Measurements from ENCODE around the gene ARMH4.

Gene ARMH4

DNA sequence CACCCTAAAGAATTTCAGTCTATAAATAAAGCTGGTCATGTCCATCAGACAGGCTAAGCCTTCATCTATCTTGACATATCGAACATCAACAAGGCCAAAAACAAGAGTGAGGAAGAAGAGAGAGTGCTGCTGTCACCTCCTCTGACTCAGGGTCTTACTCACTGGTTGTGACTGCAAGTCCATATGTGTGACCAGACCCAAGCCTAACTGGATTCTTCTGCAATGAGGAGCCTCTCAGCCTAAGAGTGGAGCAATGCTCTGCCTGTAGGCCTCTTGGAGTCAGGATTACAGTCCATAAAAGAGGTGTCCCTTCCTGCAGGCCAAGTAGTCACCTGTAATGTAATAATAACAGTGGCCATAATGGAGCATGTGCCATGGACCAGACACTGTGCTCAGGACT lies 165.0 kb downstream of the ARMH4 start:
- Mint-ChIP-seq H3K4me1 (no peaks in the 10 kb centered on the region), H3K9me3 (no peaks in the 10 kb centered on the region), H3K36me3 (no peaks in the 10 kb centered on the region), H3K4me3 (no peak overlapping the region), H3K27ac (no peak overlapping the region), H3K27me3 (peaks cover 15% of the 10 kb centered on the region)
- no peak for ATAC-seq

DNA sequence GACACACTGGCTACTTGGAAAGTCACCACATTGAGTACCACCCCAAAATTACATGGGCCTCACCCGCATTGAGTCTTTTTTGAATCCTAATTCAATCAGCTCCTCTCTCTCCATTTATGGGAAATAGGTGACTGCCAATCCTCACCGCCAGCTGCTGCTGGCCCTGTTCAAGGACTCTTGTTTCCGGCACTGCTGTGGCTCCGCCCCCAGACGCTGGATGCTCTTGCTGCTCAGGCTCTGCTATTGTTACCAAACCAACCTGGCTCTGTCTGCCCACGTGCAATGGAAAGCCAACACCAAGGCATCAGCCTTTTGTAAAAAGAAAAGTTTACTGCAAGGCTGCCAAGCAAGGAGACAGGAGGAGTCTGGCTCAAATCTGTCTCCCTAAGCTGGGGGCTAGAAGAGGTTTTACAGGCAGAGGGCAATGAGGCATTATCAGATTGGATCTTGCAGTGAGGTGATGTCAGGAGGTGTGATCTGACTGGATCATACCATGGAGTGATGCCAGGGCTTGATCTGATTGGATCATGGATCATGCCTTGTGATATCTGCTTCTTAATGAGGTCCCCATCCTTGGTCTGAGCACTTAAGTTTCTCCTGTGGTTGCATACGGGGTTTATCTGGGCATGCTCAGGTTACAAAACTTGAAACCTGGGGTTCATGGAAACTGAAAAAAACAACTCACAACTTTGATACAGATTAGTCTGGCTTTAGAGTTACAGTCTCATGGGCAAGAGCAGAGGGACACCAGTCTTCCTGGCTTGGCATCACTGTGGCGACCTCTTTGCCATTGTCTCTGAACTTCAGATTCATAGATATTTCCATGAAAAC lies 169.0 kb downstream of the ARMH4 start:
- Mint-ChIP-seq H3K27me3 (peaks cover 8% of the 10 kb centered on the region), H3K9me3 (no peaks in the 10 kb centered on the region), H3K4me3 (no peak overlapping the region), H3K36me3 (no peaks in the 10 kb centered on the region), H3K27ac (no peak overlapping the region), H3K4me1 (no peaks in the 10 kb centered on the region)
- no peak for ATAC-seq

DNA sequence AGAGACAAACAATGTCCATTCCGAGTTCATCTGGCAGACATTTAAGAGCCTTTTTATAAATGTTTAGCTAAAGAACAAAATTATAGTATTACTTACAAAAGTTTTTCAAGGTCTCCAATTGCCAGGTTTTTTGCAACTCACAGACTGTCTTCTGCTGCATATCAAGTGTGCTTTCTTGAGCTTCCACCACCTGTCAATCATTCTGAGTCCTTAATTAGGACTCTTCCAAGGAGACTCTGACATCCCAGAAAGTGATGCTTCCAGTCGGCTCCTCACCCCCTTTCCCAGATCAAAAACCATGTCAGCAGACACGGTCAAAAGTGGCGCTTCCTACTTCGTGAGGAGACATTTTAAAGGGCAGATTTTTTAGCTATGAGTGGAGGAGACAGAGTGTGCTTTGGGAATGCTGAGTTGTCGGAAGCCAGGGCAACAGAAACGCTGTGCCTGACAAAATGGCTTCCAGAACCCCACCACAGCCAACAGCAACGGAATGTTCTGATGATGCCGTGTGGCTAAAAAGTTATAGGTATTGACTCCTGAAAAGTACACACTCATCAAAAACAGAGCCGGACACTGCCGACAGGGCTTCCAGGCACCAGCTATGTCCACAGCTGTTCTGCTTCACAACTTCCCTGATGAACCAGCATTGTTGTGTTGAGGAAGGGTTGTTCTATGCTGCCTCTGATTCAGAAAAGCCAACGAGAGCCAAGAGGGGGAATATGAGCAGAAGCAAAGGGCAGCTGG lies 170.0 kb downstream of the ARMH4 start:
- H3K4me3 Mint-ChIP-seq = no peak overlapping the region
- H3K4me1 Mint-ChIP-seq = no peaks in the 10 kb centered on the region
- H3K36me3 Mint-ChIP-seq = no peaks in the 10 kb centered on the region
- no peak for ATAC-seq
- H3K27ac Mint-ChIP-seq = no peak overlapping the region
- no peaks in the 10 kb centered on the region for H3K9me3 Mint-ChIP-seq
- H3K27me3 Mint-ChIP-seq = peaks cover 8% of the 10 kb centered on the region

DNA sequence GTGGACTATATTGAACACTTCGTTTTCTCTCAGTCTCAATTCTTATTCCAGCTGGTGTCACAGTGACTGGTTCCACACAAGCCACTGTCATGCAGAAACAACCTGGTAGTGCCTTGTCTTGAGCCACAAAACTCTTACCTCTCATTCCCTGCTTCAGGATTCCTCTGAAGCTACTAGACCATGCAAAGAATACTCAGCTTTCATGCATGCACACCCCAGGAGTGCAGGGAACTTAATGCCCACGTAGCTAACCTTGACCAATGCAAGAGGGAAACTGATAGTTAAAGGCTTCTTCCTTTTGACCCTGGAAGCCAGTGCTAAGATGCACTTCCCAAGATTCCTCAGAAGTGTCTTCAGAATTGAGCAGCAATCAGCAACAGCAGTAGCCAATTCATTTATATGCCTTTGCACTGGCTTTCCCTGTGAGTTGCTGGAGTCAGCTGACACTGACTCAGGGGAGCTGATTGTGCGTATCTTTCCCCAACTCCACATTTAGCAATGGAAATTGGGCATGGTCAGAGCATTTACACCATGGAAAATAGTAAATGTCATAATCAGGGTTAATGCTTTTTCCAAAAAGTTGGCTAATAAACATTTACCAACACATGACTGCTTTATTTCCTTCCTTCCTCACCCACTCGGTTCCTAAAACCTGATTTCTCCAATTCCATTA lies 172.5 kb downstream of the ARMH4 start:
- H3K4me3 Mint-ChIP-seq = no peak overlapping the region
- no peak overlapping the region for H3K27ac Mint-ChIP-seq
- H3K36me3 Mint-ChIP-seq = no peaks in the 10 kb centered on the region
- no peaks in the 10 kb centered on the region for H3K9me3 Mint-ChIP-seq
- peaks cover 8% of the 10 kb centered on the region for H3K27me3 Mint-ChIP-seq
- no peak for ATAC-seq
- H3K4me1 Mint-ChIP-seq = no peaks in the 10 kb centered on the region

DNA sequence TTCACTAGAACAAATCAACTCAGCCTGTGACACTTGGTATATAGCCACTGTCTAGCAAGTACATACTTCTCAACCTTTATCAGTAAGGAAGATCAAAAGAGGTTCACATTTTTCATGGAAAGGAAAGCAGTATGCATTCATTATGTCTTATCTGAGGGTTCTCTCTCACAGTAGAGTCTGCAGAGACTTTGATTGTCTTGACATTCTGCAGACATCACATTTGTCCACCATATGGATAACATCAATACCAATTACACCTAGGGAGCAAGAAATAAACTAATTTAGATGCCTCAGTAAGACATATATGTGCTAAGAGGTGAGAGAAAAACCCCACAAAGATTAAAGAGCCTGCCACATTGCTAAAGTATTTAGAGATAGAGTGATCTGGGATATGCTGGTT lies 175.3 kb downstream of the ARMH4 start:
- H3K4me3 Mint-ChIP-seq = no peak overlapping the region
- H3K27ac Mint-ChIP-seq = no peak overlapping the region
- no peaks in the 10 kb centered on the region for H3K27me3 Mint-ChIP-seq
- no peaks in the 10 kb centered on the region for H3K36me3 Mint-ChIP-seq
- H3K4me1 Mint-ChIP-seq = no peaks in the 10 kb centered on the region
- H3K9me3 Mint-ChIP-seq = no peaks in the 10 kb centered on the region
- no peak for ATAC-seq

DNA sequence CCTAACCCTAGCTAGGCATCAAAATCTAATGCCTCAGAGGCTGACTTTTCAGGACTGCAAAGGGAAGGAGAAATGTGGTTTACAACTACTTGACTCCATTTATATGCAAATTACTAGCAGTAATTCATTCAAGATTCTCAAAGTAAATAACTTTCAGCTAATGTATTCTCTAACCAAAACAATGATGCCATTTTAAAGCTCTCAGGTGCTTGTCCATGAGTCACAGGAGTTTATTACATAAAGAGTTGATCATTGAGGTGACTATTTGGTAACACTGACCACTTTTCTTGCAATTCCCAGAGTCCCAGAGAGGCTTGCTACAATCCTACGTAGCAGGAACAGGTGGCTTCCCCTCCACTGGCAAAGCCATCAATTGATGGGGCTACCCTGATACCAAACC lies 177.1 kb downstream of the ARMH4 start:
- ATAC-seq = no peak
- no peaks in the 10 kb centered on the region for H3K9me3 Mint-ChIP-seq

DNA sequence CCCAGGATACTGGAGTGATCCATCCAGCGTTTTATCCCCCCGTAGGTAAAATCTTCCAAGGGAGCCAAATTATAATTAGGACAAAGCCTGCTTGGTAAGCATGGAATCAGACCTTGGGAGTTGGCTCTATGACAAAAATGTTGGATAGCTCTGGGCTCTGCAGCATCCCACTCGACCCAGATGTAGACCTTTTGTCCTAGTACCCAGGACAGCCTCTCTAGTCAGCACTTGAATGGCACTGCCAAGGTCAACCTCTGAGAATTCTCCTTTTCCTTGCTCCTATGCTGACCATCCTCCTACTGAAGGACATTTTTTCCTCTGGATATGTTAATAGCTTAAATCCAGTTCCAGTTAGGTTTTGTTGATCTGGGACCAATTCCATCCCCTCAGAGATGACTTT lies 181.4 kb downstream of the ARMH4 start:
- Mint-ChIP-seq H3K36me3 (no peaks in the 10 kb centered on the region), H3K9me3 (no peaks in the 10 kb centered on the region), H3K27me3 (no peaks in the 10 kb centered on the region), H3K4me1 (no peaks in the 10 kb centered on the region), H3K27ac (no peak overlapping the region), H3K4me3 (no peak overlapping the region)
- ATAC-seq = no peak

More for the DNA sequence above, 177.1 kb downstream of the ARMH4 start:
- no peaks in the 10 kb centered on the region for H3K36me3 Mint-ChIP-seq
- no peaks in the 10 kb centered on the region for H3K4me1 Mint-ChIP-seq
- H3K27ac Mint-ChIP-seq = no peak overlapping the region
- no peaks in the 10 kb centered on the region for H3K27me3 Mint-ChIP-seq
- no peak overlapping the region for H3K4me3 Mint-ChIP-seq

DNA sequence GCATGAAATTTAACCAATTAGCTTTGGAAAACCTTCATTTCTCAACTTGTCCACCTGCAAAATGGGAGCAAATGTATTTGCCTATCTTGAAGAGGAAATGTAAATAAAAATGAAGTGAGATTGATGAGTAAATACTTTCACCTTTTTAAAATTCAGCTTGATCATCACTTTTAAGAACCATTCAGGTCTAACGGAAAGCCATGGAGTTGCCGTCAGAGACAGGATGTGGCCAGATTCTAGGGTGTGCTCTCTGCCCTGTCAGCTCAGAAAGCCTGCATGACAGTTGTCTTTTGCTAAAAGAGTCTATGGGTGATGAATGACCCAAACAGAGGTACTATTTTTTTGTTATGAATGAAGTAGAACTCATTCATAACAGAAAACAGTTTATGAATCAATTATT lies 181.8 kb downstream of the ARMH4 start:
- Mint-ChIP-seq H3K4me1 (no peaks in the 10 kb centered on the region), H3K27ac (no peak overlapping the region), H3K27me3 (no peaks in the 10 kb centered on the region), H3K9me3 (no peaks in the 10 kb centered on the region), H3K36me3 (no peaks in the 10 kb centered on the region), H3K4me3 (no peak overlapping the region)
- ATAC-seq = no peak

DNA sequence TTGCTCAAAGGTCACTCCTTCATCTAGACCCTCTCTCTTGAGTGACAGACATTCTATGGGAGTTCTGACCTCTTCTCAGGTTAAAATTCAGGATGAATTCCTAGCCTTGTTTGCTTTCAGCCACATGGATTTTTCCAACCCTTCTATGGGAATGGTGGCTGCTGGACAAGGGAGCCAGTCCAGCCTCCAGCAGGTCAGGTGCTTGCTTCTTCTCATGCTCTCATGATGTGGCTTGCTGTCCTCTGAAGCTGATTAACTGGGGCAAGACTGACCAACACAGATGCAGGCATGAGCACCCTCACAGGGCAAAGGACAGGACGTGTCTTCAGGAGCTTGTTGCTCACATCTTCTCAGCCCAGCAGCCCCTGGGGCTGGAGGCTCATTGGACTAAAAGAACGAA lies 188.9 kb downstream of the ARMH4 start:
- H3K4me1 Mint-ChIP-seq = no peaks in the 10 kb centered on the region
- no peak for ATAC-seq
- no peaks in the 10 kb centered on the region for H3K9me3 Mint-ChIP-seq
- no peak overlapping the region for H3K27ac Mint-ChIP-seq
- no peak overlapping the region for H3K4me3 Mint-ChIP-seq
- H3K27me3 Mint-ChIP-seq = no peaks in the 10 kb centered on the region
- H3K36me3 Mint-ChIP-seq = no peaks in the 10 kb centered on the region

DNA sequence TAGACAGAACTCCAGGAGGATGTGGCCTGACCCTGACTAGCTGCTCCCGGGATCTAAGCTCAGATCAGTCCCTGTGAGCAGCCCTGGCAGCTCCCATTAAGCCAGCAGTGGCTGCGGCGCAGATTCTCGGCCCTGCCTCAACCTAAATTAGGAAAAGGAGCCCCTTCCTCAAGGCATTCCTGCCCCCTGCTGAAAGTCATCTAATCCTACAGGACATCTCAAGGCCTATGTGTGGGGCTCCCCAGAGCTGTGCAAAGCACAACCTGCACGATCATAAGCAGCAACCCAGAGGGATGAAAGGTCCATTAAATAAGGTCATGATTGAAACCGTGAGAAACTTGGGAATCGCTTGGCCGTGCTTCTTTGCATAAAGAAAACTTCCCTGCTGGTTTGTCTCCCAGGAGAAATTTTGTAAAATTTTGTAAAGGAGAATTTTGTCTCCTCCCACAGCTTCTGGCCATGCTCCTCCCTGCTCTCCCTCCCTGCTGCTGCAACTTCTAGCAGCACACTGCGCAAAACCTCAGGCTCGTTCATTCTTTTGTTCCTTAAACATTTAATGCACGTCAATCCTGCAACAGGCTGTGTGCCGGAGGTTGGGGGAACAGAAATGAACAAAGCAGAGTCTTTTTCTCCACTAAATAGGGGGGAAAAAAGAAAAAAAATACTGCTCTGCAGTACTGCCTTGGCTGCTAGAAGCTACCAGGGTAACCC lies 189.5 kb downstream of the ARMH4 start:
- Mint-ChIP-seq H3K27me3 (no peaks in the 10 kb centered on the region), H3K9me3 (no peaks in the 10 kb centered on the region), H3K27ac (no peak overlapping the region), H3K36me3 (no peaks in the 10 kb centered on the region), H3K4me1 (no peaks in the 10 kb centered on the region), H3K4me3 (no peak overlapping the region)
- ATAC-seq = no peak

DNA sequence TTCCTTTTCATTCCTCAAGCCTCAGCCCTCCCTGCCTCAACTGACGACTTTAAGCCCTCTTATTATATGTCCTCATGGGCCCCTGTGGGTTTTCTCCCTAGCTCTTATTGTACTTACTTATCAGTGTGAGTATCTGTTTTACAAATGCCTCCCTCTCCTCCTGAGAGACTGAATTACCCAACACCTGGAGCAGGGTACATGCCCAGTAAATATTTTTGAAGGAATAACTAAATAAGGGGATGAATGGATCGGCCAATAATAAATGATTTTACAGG lies 190.3 kb downstream of the ARMH4 start:
- no peak for ATAC-seq
- Mint-ChIP-seq H3K27ac (no peak overlapping the region), H3K36me3 (no peaks in the 10 kb centered on the region), H3K4me1 (no peaks in the 10 kb centered on the region), H3K9me3 (no peaks in the 10 kb centered on the region), H3K27me3 (no peaks in the 10 kb centered on the region), H3K4me3 (no peak overlapping the region)

DNA sequence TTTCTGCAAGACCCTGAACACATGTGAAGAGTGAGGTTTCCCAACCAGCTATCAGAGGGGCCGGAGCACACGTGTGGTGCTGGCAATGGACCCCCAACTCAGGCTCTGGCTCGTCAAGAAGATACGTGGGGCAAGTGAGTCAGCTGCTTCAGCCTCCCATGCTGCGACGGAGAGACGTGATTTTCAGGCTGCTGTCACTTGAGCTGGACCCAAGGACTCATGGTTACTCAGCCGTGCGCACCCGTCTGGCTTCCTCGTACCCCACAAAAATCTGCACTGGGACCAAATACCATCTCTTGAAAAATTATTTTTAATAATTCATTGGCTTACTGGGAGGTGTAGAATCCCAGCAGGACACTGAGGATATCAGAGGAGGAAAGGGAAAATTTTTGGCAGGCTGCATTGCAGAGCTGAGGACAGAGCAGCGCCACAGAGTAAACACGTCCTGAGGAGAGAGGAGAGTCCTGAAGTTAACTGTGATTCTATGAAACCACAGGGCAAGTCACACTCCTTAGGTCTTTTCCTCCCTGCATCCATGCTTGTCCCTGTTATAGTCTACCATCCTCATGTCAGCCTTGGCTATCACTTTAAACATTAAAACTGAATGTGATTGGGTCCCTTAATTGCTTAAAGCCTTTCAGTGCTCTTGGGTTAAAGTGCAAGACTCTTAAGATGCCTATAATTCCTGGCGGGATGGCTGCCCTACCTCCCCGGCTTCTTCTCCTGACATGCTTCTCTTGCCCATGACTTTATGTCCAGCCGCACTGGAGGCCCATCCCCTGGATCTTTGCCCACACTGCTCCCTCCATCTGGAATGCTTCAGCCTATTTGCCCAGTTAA lies 190.8 kb downstream of the ARMH4 start:
- Mint-ChIP-seq H3K27ac (no peak overlapping the region), H3K27me3 (no peaks in the 10 kb centered on the region), H3K4me1 (no peaks in the 10 kb centered on the region), H3K9me3 (no peaks in the 10 kb centered on the region), H3K36me3 (no peaks in the 10 kb centered on the region), H3K4me3 (no peak overlapping the region)
- ATAC-seq = no peak

DNA sequence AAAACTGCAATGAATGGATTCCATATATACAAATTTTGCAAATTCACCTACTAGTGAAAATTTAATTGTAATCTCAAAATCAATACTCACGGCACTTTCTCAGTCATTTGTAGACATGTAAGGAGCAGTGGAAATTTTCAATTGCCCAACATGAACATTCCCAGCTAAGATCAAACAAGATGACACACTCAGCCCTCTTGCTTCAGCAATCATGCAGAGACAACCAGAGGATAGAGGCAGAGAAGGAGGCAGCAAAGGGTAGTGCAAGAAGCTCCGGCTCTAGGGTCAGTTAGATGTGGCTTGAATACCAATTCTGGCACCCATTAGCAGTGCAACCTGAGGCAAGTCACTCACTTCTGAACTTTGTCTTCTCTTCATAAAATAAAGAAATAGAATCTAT lies 194.6 kb downstream of the ARMH4 start:
- Mint-ChIP-seq H3K27ac (no peak overlapping the region), H3K36me3 (no peaks in the 10 kb centered on the region), H3K4me3 (no peak overlapping the region), H3K9me3 (peaks cover 9% of the 10 kb centered on the region), H3K4me1 (no peaks in the 10 kb centered on the region), H3K27me3 (peaks cover 14% of the 10 kb centered on the region)
- ATAC-seq = no peak
